Ovary (tissue), 9 donors: ENCODE results near the gene ICAM4. TPM values are rescaled to one million over a fixed set of nuclear protein-coding genes. Genes with fewer than 3 reads are reported as not detected.
"Not testable (repeated sequence)": the region's sequence is repeated elsewhere in the genome, so short reads cannot be mapped to it uniquely, and the experiment has no call there.

Experiments used
- DNase-seq, 5 donors: peaks; one replicate each; pipeline ENCODE4 v3.0.0-alpha.2; 2019 to 2020
- H3K27ac ChIP-seq, 2 donors: fragments of 200-600 bp; one replicate each; pipeline versions ENCODE4 v1.5.1 to v1.8.0; 2019 to 2022
- H3K27me3 ChIP-seq: fragments of 200-600 bp; one replicate; pipeline ENCODE4 v1.8.0; 2022
- H3K36me3 ChIP-seq: fragments of 200-600 bp; sonication (generic); one replicate; pipeline ENCODE4 v1.5.1; 2019
- H3K4me1 ChIP-seq: one replicate; pipeline ENCODE4 v1.8.1; 2013; ENCODE audit warnings: mild to moderate bottlenecking, moderate library complexity; ENCODE audit not compliant: insufficient read depth
- H3K4me3 ChIP-seq: fragments of 200-600 bp; sonication (generic); one replicate; pipeline ENCODE4 v1.5.1; 2017
- H3K9me3 ChIP-seq, 2 donors: fragments of 200-600 bp in 1 of 2; sonication (generic) in 1 of 2; one replicate each; pipeline versions ENCODE4 v1.5.1 to v1.8.1; 2013 to 2019; ENCODE audit warnings: mild to moderate bottlenecking in 1 of 2, moderate library complexity in 1 of 2
- CTCF ChIP-seq, 3 donors: fragments of 450-650 bp in 2 of 3; fragments of 200-600 bp in 1 of 3; IDR thresholded peaks; one replicate each; pipeline versions ENCODE4 v1.5.1 to v1.8.0; 2016 to 2022; ENCODE audit warnings: antibody characterized with exemption in 3 of 3, mild to moderate bottlenecking in 1 of 3
- EP300 ChIP-seq: sonication (generic); formaldehyde crosslinking; IDR thresholded peaks from one replicate; pipeline ENCODE4 v1.6.1; 2017; ENCODE audit warnings: antibody characterized with exemption
- POLR2A ChIP-seq: fragments of 450-650 bp; IDR thresholded peaks from one replicate; pipeline ENCODE4 v1.6.1; 2017; ENCODE audit warnings: antibody characterized with exemption, mild to moderate bottlenecking, moderate library complexity
- WGBS, 3 donors: extraction: QIAGEN DNeasy Blood & Tissue Kit in 1 of 3; methylation state at CpG; one replicate each; pipeline versions ENCODE4 v1.1.5 to v1.1.7; 2013 to 2017; 5-methylcytosine and 5-hydroxymethylcytosine counted together
- intact Hi-C, 4 donors: fragments of 100-400 bp; cut with DNase I; formaldehyde crosslinking; loops; one replicate each; pipeline versions ENCODE4 v1.11.0 to v1.15.1; 2022 to 2023
- polyA plus RNA-seq, 2 donors: library from polyadenylated mRNA; stranded (reverse); fragments of 200-250 nt in 1 of 2; fragments of 350-450 nt in 1 of 2; fragmentation: Illumina TruSeq in 1 of 2; extraction: RNeasy Lipid Tissue Mini Kit (QIAGEN cat#74804) in 1 of 2; gene quantifications; one replicate each; pipeline ENCODE4 v1.2.3, GENCODE V29; 2013 to 2014
- total RNA-seq, 7 donors: library from RNA; depleted of rRNA in 2 of 7; stranded (reverse); fragments of >200 nt in 2 of 7; fragmentation: NEBNext Ultra II Directional in 3 of 7; extraction: Animal tissue kit (Norgen Biotek cat#: 25700) in 3 of 7; gene quantifications; one replicate each; pipeline versions ENCODE4 v1.1.0 to v1.2.4, GENCODE V29; 2016 to 2023
- donor health status: DM: no; HTN: no; CAD: no; lungs with moderate emphysema.
- donor health status: DM: no; HTN: no; CAD: no.
- donor health status: Bipolar disorder and iron deficiency.
- donor health status: DM: yes; HTN: yes; CAD: no.
- donor health status: DM: no; HTN: no; CAD: no.
- donor health status: DM: yes; HTN: yes; CAD: no.

The ICAM4 gene
- total and polyA plus RNA-seq, 9 donors = 0.17 to 3.3 (median 0.47) TPM

GRCh38 chr19:10277795-10278589, 8.8 kb upstream of the ICAM4 start:
- Histone ChIP-seq H3K9me3 (no peaks in the 10 kb centered on the region), H3K4me3 (no peak overlapping the region), H3K4me1 (no peaks in the 10 kb centered on the region), H3K36me3 (no peaks in the 10 kb centered on the region), H3K27me3 (no peaks in the 10 kb centered on the region), H3K27ac (no peak overlapping the region)
- intact Hi-C loops = no loop called here
- DNase-seq = no peak
- WGBS, 3 donors = 79 to 89% (median 83%) methylated on average over 9 of the region's 9 CpGs
- no peak for TF ChIP-seq EP300
- TF ChIP-seq POLR2A = no peak
- no peak for TF ChIP-seq CTCF (IDR thresholded peaks at IDR 0.05)

DNA sequence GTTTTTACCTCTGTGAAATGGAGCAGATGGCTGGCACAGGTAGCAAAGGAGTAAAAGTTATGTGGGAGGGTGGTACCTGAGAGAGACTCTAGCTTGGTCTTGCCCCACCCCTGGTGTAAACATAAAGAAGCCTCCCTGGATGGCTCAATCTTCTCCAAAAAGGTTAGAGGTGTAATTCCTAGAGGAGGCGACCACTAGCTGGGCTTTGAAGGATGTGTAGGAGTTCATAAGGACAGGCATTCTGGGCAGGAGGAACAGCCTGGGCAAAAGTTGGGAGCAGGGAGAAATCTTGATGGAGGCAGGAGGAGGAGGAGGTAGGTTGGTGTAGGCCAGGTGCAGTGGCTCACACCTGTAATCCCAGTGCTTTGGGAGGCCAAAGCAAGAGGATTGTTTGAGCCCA, 7.8 kb upstream of the ICAM4 start:
- Histone ChIP-seq H3K9me3 (no peaks in the 10 kb centered on the region), H3K36me3 (no peaks in the 10 kb centered on the region), H3K27ac (no peak overlapping the region), H3K27me3 (no peaks in the 10 kb centered on the region), H3K4me3 (no peak overlapping the region), H3K4me1 (no peaks in the 10 kb centered on the region)
- WGBS, 3 donors = 96 to 100% (median 96%) methylated on average over 1 of the region's 1 CpG
- intact Hi-C loops = no loop called here
- DNase-seq = no peak
- TF ChIP-seq EP300 (no peak), POLR2A (no peak), CTCF (IDR thresholded peaks at IDR 0.05) (no peak)

GRCh38 chr19:10279737-10280442, 6.9 kb upstream of the ICAM4 start:
- Histone ChIP-seq H3K4me1 (no peaks in the 10 kb centered on the region), H3K27me3 (no peaks in the 10 kb centered on the region), H3K4me3 (no peak overlapping the region), H3K27ac (no peak overlapping the region), H3K9me3 (no peaks in the 10 kb centered on the region), H3K36me3 (no peaks in the 10 kb centered on the region)
- WGBS, 3 donors = 87 to 89% (median 89%) methylated on average over 5 of the region's 5 CpGs
- no peak for TF ChIP-seq EP300
- TF ChIP-seq CTCF (IDR thresholded peaks at IDR 0.05) = no peak
- no peak for TF ChIP-seq POLR2A
- intact Hi-C loops = no loop called here
- no peak for DNase-seq

GRCh38 chr19:10282043-10282442, 4.7 kb upstream of the ICAM4 start:
- DNase-seq, H3K9me3 ChIP-seq, intact Hi-C loops, H3K36me3 ChIP-seq, H3K27ac ChIP-seq, H3K4me1 ChIP-seq, H3K27me3 ChIP-seq, H3K4me3 ChIP-seq: not testable (repeated sequence)
- 92 to 96% (median 94%) methylated on average over 5 of the region's 5 CpGs for WGBS, 3 donors
